ENCODE data around the gene TMEM164.

Gene TMEM164

GRCh38 chrX:110211340-110211739 is 208.4 kb downstream of the TMEM164 start:
- TF ChIP-seq POLR2AphosphoS5 (IDR thresholded peaks at IDR 0.05; ENCODE audit: low read depth, low read length): no peak
- TF ChIP-seq SIN3A (IDR thresholded peaks at IDR 0.05; ENCODE audit: borderline replicate concordance, insufficient read depth, low read length): no peak
- no peak for TF ChIP-seq TAF1 (IDR thresholded peaks at IDR 0.05; ENCODE audit: borderline replicate concordance, insufficient read depth, low read length)
- TF ChIP-seq, protein P1, sequence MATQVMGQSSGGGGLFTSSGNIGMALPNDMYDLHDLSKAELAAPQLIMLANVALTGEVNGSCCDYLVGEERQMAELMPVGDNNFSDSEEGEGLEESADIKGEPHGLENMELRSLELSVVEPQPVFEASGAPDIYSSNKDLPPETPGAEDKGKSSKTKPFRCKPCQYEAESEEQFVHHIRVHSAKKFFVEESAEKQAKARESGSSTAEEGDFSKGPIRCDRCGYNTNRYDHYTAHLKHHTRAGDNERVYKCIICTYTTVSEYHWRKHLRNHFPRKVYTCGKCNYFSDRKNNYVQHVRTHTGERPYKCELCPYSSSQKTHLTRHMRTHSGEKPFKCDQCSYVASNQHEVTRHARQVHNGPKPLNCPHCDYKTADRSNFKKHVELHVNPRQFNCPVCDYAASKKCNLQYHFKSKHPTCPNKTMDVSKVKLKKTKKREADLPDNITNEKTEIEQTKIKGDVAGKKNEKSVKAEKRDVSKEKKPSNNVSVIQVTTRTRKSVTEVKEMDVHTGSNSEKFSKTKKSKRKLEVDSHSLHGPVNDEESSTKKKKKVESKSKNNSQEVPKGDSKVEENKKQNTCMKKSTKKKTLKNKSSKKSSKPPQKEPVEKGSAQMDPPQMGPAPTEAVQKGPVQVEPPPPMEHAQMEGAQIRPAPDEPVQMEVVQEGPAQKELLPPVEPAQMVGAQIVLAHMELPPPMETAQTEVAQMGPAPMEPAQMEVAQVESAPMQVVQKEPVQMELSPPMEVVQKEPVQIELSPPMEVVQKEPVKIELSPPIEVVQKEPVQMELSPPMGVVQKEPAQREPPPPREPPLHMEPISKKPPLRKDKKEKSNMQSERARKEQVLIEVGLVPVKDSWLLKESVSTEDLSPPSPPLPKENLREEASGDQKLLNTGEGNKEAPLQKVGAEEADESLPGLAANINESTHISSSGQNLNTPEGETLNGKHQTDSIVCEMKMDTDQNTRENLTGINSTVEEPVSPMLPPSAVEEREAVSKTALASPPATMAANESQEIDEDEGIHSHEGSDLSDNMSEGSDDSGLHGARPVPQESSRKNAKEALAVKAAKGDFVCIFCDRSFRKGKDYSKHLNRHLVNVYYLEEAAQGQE (IDR thresholded peaks at IDR 0.05; ENCODE audit: insufficient read depth in 1 of 2, low read depth in 2 of 2, low read length in 2 of 2): no peak
- TF ChIP-seq FOXP2 (optimal IDR thresholded peaks at IDR 0.05; ENCODE audit: borderline replicate concordance, extremely low read depth, extremely low read length, insufficient read depth): no peak

- TF ChIP-seq SIN3A (IDR thresholded peaks at IDR 0.05; ENCODE audit: borderline replicate concordance, insufficient read depth, low read length) (no peak), TAF1 (IDR thresholded peaks at IDR 0.05; ENCODE audit: borderline replicate concordance, insufficient read depth, low read length) (no peak), POLR2AphosphoS5 (IDR thresholded peaks at IDR 0.05; ENCODE audit: low read depth, low read length) (no peak), FOXP2 (optimal IDR thresholded peaks at IDR 0.05; ENCODE audit: borderline replicate concordance, extremely low read depth, extremely low read length, insufficient read depth) (no peak)
- TF ChIP-seq, protein P1 (IDR thresholded peaks at IDR 0.05; ENCODE audit: insufficient read depth in 1 of 2, low read depth in 2 of 2, low read length in 2 of 2): no peak
Measured at GRCh38 chrX:110212299-110212698, 209.4 kb downstream of the TMEM164 start.

DNA sequence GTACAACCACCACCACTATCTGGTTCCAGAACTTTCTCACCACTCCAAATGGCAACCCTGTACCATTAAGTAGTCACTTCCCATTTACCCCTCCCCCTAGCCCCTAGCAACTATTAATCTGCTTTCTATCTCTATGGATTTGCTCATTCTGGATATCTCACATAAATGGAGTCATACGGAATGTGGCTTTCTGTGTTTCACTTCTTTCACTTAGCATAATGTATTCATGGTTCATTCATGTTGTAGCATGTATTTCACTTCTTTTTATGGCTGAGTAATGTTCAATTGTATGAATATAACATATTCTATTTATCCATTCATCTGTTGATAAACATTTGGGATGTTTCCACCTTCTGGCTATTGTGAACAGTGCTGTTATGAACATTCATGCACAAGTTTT is 210.3 kb downstream of the TMEM164 start:
- TF ChIP-seq SIN3A (IDR thresholded peaks at IDR 0.05; ENCODE audit: borderline replicate concordance, insufficient read depth, low read length) (no peak), FOXP2 (optimal IDR thresholded peaks at IDR 0.05; ENCODE audit: borderline replicate concordance, extremely low read depth, extremely low read length, insufficient read depth) (no peak), TAF1 (IDR thresholded peaks at IDR 0.05; ENCODE audit: borderline replicate concordance, insufficient read depth, low read length) (no peak), POLR2AphosphoS5 (IDR thresholded peaks at IDR 0.05; ENCODE audit: low read depth, low read length) (no peak)
- TF ChIP-seq, protein P1 (IDR thresholded peaks at IDR 0.05; ENCODE audit: insufficient read depth in 1 of 2, low read depth in 2 of 2, low read length in 2 of 2): no peak

- TF ChIP-seq TAF1 (IDR thresholded peaks at IDR 0.05; ENCODE audit: borderline replicate concordance, insufficient read depth, low read length) (no peak), POLR2AphosphoS5 (IDR thresholded peaks at IDR 0.05; ENCODE audit: low read depth, low read length) (no peak), FOXP2 (optimal IDR thresholded peaks at IDR 0.05; ENCODE audit: borderline replicate concordance, extremely low read depth, extremely low read length, insufficient read depth) (no peak), SIN3A (IDR thresholded peaks at IDR 0.05; ENCODE audit: borderline replicate concordance, insufficient read depth, low read length) (no peak)
- TF ChIP-seq, protein P1 (IDR thresholded peaks at IDR 0.05; ENCODE audit: insufficient read depth in 1 of 2, low read depth in 2 of 2, low read length in 2 of 2): no peak
Measured at GRCh38 chrX:110214684-110215083, 211.8 kb downstream of the TMEM164 start.

GRCh38 chrX:110215411-110215810 is 212.5 kb downstream of the TMEM164 start:
- TF ChIP-seq POLR2AphosphoS5 (IDR thresholded peaks at IDR 0.05; ENCODE audit: low read depth, low read length): no peak
- TF ChIP-seq TAF1 (IDR thresholded peaks at IDR 0.05; ENCODE audit: borderline replicate concordance, insufficient read depth, low read length): no peak
- TF ChIP-seq, protein P1 (IDR thresholded peaks at IDR 0.05; ENCODE audit: insufficient read depth in 1 of 2, low read depth in 2 of 2, low read length in 2 of 2): no peak

All from PFSK-1 (cell line).